T-helper 2 cell treated with Interferon-gamma antibody and Interleukin-4, amounts not matched to agents 100 ng/mL and 5 ng/mL, for 36 hours (primary cell): ENCODE measurements around the gene SKA3. TPM values are rescaled to one million over a fixed set of nuclear protein-coding genes. Genes with fewer than 3 reads are reported as not detected.

Experiments used
- intact Hi-C: fragments of 100-400 bp; cut with micrococcal nuclease; formaldehyde crosslinking; loops from one replicate; pipeline ENCODE4 v1.15.1; 2023
- total RNA-seq: library from RNA; stranded (reverse); gene quantifications from 2 replicates; pipeline ENCODE4 v1.2.3, GENCODE V29; 2022

The SKA3 gene
- total RNA-seq, 1 donor from 2014 or later: 44.0 TPM

DNA sequence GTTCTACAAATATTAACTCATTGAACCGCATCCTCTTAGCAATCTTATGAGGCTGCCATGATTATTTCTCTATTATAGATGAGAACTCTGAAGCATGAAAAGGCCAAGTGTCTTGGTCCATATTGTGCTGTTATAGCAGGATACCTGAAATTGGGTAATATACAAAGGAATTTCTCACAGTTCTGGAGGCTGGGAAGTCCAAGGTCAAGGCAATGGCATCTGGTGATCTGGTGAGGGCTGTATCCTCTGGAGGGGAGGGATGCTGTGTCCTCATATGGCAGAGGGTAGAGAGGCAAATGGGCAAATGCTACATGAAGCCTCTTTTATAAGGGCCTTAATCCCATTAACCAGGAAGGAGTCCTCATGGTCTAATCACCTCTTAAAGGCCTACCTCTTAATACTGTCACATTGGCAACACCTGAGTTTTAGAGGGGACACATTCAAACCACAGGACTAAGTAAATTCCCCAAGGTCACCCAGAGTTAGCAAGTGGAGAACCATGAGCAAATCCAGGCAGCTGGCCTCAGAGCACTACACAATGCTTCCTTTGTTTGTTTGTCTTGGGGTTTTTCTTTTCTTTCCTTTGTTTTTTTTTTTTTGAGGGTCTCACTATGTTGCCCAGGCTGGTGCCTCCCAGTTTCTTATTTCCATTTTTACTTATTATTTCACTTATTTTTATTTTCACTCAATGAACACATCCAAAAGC, 59.1 kb downstream of the SKA3 start:
- intact Hi-C loops: no loop called here

DNA sequence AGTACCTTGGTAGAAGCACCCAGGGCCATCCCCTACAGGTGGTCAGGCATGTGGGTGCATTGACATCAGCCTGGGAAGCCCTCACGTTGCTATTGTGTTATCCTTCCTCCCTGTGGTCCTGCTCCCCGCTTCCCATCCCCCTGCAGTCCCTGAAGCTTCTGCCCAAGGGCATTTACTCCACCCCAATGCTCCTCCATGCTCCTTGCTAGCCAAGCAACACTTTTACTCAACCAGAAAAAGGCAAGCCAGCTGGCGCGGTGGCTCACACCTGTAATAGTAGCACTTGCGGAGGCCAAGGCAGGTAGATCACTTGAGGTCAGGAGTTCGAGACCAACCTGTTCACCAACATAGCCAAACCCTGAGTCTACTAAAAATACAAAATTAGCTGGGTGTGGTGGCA, 60.2 kb downstream of the SKA3 start:
- intact Hi-C loops: no loop called here

DNA sequence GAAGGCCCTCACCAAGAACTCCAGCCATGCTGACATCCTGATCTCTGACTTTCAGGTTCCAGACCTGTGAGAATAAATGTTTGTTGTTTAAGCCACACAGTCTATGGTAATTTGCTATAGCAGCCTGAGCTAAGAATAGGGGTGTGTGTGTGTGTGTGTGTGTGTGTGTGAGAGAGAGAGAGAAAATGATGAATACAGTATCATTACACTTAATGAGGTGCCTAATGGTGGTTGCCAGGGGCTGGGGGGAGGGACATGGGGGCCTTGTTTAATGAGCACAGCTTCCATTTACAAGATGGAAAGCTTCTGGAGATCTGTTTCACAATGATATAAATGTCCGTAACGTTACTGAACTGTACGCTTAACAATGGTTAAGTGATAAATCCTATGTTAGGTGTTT, 61.1 kb downstream of the SKA3 start:
- intact Hi-C loops: no loop called here

DNA sequence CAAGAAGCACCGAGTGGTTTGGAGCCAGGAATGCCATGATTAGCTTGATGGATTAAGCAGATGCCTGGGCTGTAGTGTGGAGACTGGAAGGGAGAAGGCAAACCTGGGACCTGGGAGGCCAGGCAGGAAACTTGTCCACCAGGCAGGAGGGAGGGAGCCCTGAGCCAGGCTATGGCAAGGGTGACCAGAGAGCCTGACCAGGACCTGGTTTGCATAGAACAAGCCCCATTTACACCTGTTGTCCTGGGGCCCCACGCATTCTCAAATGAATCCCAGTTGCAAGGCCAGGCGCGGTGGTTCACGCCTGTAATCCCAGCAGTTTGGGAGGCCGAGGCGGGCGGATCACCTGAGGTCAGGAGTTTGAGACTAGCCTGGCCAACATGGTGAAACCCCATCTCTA, 64.8 kb downstream of the SKA3 start:
- intact Hi-C loops: loop anchor here (2.0 kb wide), 1 partner anchor 187 kb away; no protein-coding TSS in a partner anchor

DNA sequence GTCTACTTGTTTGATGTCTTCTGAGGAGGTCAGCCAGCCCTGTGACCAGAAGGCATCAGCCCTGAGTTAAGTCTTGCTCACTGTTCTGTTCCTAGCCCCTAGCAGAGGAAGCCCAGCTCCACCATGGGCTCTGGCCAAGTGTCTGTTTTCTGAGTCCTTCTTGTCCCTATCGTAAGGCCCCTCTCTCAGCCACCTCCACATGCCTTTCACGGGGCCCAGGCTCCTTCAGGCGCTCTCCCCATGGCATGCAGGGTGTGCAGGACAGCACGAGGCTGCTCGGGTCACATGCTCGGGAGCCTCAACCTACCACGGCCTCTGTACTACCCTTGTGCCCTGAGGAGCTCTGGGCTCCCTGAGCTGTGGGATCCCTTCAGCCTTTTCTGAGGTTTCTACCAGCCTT, 67.2 kb downstream of the SKA3 start:
- intact Hi-C loops: no loop called here

DNA sequence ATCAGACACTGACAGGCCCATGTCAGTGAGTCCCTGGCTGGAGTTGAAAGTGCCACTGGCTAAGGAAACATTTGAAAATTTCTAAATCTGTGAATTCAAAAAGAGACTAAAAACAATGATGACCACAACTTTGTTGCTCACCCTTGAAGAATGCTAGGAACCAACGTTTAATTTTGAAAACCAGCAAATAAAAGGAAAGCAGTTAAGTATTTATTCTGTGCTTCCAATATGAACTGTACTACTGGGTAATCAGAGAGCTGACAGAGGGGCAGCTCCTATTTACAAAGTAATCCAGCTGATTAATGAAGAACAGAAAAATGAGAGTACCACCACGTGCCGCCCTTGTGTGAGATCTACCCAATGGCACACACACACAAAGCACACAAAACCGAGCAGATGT, 70.3 kb downstream of the SKA3 start:
- intact Hi-C loops: no loop called here

DNA sequence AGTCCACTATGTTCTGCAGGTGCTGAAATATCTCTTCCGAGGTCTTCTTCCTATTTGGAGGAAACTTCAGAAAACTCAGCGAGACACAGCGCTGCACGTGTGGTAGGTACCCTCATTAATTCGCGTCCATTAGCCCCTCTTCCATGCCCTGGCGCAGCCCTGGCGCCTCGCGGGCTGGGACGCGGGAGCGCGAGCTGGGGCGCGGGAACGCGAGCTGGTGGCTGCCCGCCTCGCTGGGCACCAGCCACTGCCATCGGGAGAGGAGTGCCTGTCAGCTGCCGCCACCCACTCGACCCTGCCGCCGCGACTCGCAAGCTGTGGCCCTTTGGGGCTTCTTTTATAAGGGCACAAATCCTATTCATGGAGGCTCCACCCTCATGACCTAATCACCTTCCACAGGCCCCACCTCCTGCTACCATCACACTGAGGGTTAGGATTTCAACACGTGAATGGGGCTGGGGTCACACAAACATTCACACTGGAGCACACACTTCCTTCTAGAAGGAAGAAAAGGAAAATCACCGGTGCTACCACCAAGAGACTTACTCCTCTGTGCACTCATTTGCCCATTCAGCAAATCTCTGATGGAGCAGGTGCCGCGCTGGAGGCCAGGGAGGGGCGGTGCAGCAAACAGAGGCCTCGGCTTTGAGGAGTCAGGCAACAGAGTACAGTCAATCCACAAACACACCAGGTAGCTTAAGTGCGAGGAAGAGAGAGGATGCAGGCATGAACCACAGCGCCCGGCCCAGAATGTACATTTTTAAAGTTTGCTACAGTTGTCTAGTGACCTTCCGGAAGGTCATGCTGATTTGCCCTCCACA, 71.9 kb downstream of the SKA3 start:
- intact Hi-C loops: no loop called here

Other genes starting within 250 kb of the SKA3 start
- 1.1 and 2.2 TPM in 2 replicates for gene LATS2, start 115.0 kb downstream of the SKA3 start, total RNA-seq
- 188 and 196 TPM in 2 replicates for gene SAP18, start 36.4 kb downstream of the SKA3 start, total RNA-seq
- gene MRPL57, start 106 bp upstream of the SKA3 start, total RNA-seq: 19.6 and 20.9 TPM in 2 replicates